Right atrium auricular region (tissue), 2 donors: ENCODE measurements around the gene HYDIN. TPM values are rescaled to one million over a fixed set of nuclear protein-coding genes. Genes with fewer than 3 reads are reported as not detected.

Source experiments
- DNase-seq: peaks from one replicate; pipeline ENCODE4 v3.0.0-alpha.2; 2019; ENCODE audit warnings: low spot score
- H3K27ac ChIP-seq, 2 donors: fragments of 200-600 bp; sonication (generic); 1 replicate in 1 of 2; 2 replicates in 1 of 2; pipeline ENCODE4 v1.5.1; 2016 to 2019
- H3K27me3 ChIP-seq, 2 donors: fragments of 200-600 bp; sonication (generic); one replicate each; pipeline versions ENCODE4 v1.5.1 to v1.6.0; 2017 to 2019
- H3K36me3 ChIP-seq: fragments of 200-600 bp; sonication (generic); one replicate; pipeline ENCODE4 v1.5.1; 2016
- H3K4me1 ChIP-seq, 2 donors: fragments of 200-600 bp; sonication (generic); one replicate each; pipeline versions ENCODE4 v1.5.1 to v1.6.0; 2017 to 2019
- H3K4me3 ChIP-seq, 2 donors: fragments of 200-600 bp; sonication (generic); 1 replicate in 1 of 2; 2 replicates in 1 of 2; pipeline ENCODE4 v1.5.1; 2017 to 2019; ENCODE audit warnings: mild to moderate bottlenecking in 1 of 2, moderate library complexity in 1 of 2
- H3K9me3 ChIP-seq, 2 donors: fragments of 200-600 bp; sonication (generic); one replicate each; pipeline ENCODE4 v1.5.1; 2019
- CTCF ChIP-seq, 2 donors: fragments of 200-600 bp; sonication (generic); IDR thresholded peaks; one replicate each; pipeline ENCODE4 v1.5.1; 2019; ENCODE audit warnings: antibody characterized with exemption in 2 of 2
- total RNA-seq, 2 donors: library from RNA; depleted of rRNA; stranded (reverse); fragments of >200 nt; gene quantifications; one replicate each; pipeline ENCODE4 v1.1.0, GENCODE V29; 2016

Gene HYDIN
- total RNA-seq, 2 donors from 2014 or later: 1.2 to 3.8 TPM

- H3K9me3 ChIP-seq: peaks cover 0 to 48% of the 10 kb centered on the region in 2 donors
- no peak for DNase-seq
Measured at GRCh38 chr16:71225145-71225544, 5.4 kb downstream of the HYDIN start.

GRCh38 chr16:71218306-71218963 lies 12.1 kb downstream of the HYDIN start:
- no peaks in the 10 kb centered on the region for H3K27me3 ChIP-seq
- no peak for TF ChIP-seq CTCF (IDR thresholded peaks at IDR 0.05)
- no peak overlapping the region for H3K27ac ChIP-seq
- peaks cover 0 to 11% of the 10 kb centered on the region in 2 donors for H3K9me3 ChIP-seq
- DNase-seq: no peak
- H3K4me3 ChIP-seq: no peak overlapping the region
- H3K36me3 ChIP-seq: no peaks in the 10 kb centered on the region
- no peaks in the 10 kb centered on the region for H3K4me1 ChIP-seq

More at GRCh38 chr16:71225145-71225544, 5.4 kb downstream of the HYDIN start:
- Histone ChIP-seq H3K4me1 (no peaks in the 10 kb centered on the region), H3K4me3 (no peak overlapping the region), H3K36me3 (no peaks in the 10 kb centered on the region), H3K27me3 (no peaks in the 10 kb centered on the region), H3K27ac (no peak overlapping the region)
- TF ChIP-seq CTCF (IDR thresholded peaks at IDR 0.05): no peak

- no peaks in the 10 kb centered on the region for H3K36me3 ChIP-seq
- DNase-seq: no peak
- TF ChIP-seq CTCF (IDR thresholded peaks at IDR 0.05): no peak
- H3K9me3 ChIP-seq: peaks cover 0 to 11% of the 10 kb centered on the region in 2 donors
- no peaks in the 10 kb centered on the region for H3K27me3 ChIP-seq
- H3K4me1 ChIP-seq: no peaks in the 10 kb centered on the region
- no peak overlapping the region for H3K4me3 ChIP-seq
- H3K27ac ChIP-seq: no peak overlapping the region
Measured at GRCh38 chr16:71217506-71217905, 13.0 kb downstream of the HYDIN start.

GRCh38 chr16:71216714-71217113 lies 13.8 kb downstream of the HYDIN start:
- H3K9me3 ChIP-seq: peaks cover 0 to 8% of the 10 kb centered on the region in 2 donors
- no peak overlapping the region for H3K27ac ChIP-seq
- no peaks in the 10 kb centered on the region for H3K27me3 ChIP-seq
- no peaks in the 10 kb centered on the region for H3K36me3 ChIP-seq
- DNase-seq: no peak
- no peak for TF ChIP-seq CTCF (IDR thresholded peaks at IDR 0.05)
- no peaks in the 10 kb centered on the region for H3K4me1 ChIP-seq
- no peak overlapping the region for H3K4me3 ChIP-seq

GRCh38 chr16:71214746-71215381 lies 15.7 kb downstream of the HYDIN start:
- Histone ChIP-seq H3K27me3 (no peaks in the 10 kb centered on the region), H3K27ac (no peak overlapping the region), H3K36me3 (no peaks in the 10 kb centered on the region), H3K9me3 (peaks cover 0 to 4% of the 10 kb centered on the region in 2 donors), H3K4me3 (no peak overlapping the region), H3K4me1 (no peaks in the 10 kb centered on the region)
- peak in 1 of 2 donors; percentile 27 for TF ChIP-seq CTCF (IDR thresholded peaks at IDR 0.05)
- DNase-seq: no peak
